Loucy (cell line): ENCODE data around the gene OTUD4.

Source experiments
- H2AFZ ChIP-seq: fragments of 200-600 bp; sonication (generic); 2 replicates; pipeline ENCODE4 v1.6.0; 2016; ENCODE audit warnings: antibody characterized with exemption, mild to moderate bottlenecking, low read length, moderate library complexity
- H3F3A ChIP-seq: fragments of 200-600 bp; 2 replicates; pipeline ENCODE4 v1.6.0; 2016; ENCODE audit warnings: antibody characterized with exemption, low read depth, mild to moderate bottlenecking
- H3K27me3 ChIP-seq: fragments of 200-600 bp; sonication (generic); 2 replicates; pipeline ENCODE4 v1.6.1; 2014; ENCODE audit warnings: low read length, mild to moderate bottlenecking; ENCODE audit not compliant: insufficient read depth, poor library complexity, severe bottlenecking
- H3K36me3 ChIP-seq: fragments of 200-600 bp; sonication (generic); 2 replicates; pipeline ENCODE4 v1.6.1; 2016; ENCODE audit warnings: low read length; ENCODE audit not compliant: insufficient read depth
- H3K4me1 ChIP-seq: fragments of 200-600 bp; sonication (generic); 2 replicates; pipeline ENCODE4 v1.5.1; 2014; ENCODE audit warnings: low read length, mild to moderate bottlenecking; ENCODE audit not compliant: insufficient read depth, poor library complexity, severe bottlenecking
- H3K4me2 ChIP-seq: fragments of 200-600 bp; sonication (generic); 2 replicates; pipeline ENCODE4 v1.6.0; 2014; ENCODE audit warnings: antibody characterized with exemption, low read length, low read depth, mild to moderate bottlenecking; ENCODE audit not compliant: poor library complexity, severe bottlenecking
- H3K4me3 ChIP-seq: fragments of 200-600 bp; sonication (generic); 2 replicates; pipeline ENCODE4 v1.5.1; 2014; ENCODE audit warnings: low read length, mild to moderate bottlenecking, mixed read lengths; ENCODE audit not compliant: poor library complexity, severe bottlenecking
- H3K79me2 ChIP-seq: fragments of 200-600 bp; sonication (generic); 2 replicates; pipeline ENCODE4 v1.6.1; 2014; ENCODE audit warnings: low read length; ENCODE audit not compliant: insufficient read depth
- H3K9ac ChIP-seq: fragments of 200-600 bp; sonication (generic); 2 replicates; pipeline ENCODE4 v1.6.0; 2014; ENCODE audit warnings: mild to moderate bottlenecking, low read depth, low read length, moderate library complexity; ENCODE audit not compliant: poor library complexity, severe bottlenecking
- H3K9me2 ChIP-seq: fragments of 200-600 bp; sonication (generic); replicated peaks from 2 replicates; pipeline ENCODE4 v1.6.1; 2016; ENCODE audit warnings: low read depth, low read length, mixed read lengths
- H3K9me3 ChIP-seq: fragments of 200-600 bp; sonication (generic); 2 replicates; pipeline ENCODE4 v1.6.1; 2014; ENCODE audit warnings: mild to moderate bottlenecking, antibody characterized with exemption, low read length, low read depth; ENCODE audit not compliant: insufficient read depth
- H4K20me1 ChIP-seq: fragments of 200-600 bp; sonication (generic); 2 replicates; pipeline ENCODE4 v1.6.0; 2014; ENCODE audit warnings: antibody characterized with exemption, low read length, mild to moderate bottlenecking; ENCODE audit not compliant: insufficient read depth, poor library complexity, severe bottlenecking
- CTCF ChIP-seq: fragments of 200-600 bp; sonication (generic); conservative IDR thresholded peaks from 2 replicates; pipeline ENCODE4 v1.5.1; 2014; ENCODE audit warnings: mild to moderate bottlenecking, antibody characterized with exemption, low read length
- EZH2phosphoT487 ChIP-seq: fragments of 200-600 bp; IDR thresholded peaks from 2 replicates; pipeline ENCODE4 v1.6.1; 2018; ENCODE audit warnings: antibody characterized with exemption, mild to moderate bottlenecking, moderate library complexity, borderline replicate concordance

Gene OTUD4

DNA sequence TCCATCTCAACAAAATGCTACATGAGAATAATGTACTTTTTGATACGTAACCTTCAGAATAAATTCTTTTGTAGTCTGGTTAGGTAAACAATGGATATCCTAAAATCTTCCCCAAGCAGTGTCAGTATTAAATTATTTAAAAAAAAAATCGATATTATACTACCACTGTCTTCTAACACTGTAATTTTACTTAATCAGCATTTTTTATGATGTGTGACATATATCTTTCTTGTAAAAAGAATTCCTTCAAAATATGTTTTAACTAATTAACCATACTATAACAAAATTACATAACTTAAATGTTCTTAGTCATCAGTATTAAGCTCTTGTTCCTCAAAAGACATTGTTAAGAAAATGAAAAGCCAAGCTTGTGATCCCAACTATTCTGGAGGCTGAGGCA, 12.5 kb downstream of the OTUD4 start:
- no peak overlapping the region for H3K9ac ChIP-seq
- H3K9me3 ChIP-seq: no peaks in the 10 kb centered on the region
- H3K27me3 ChIP-seq: no peaks in the 10 kb centered on the region
- no peaks in the 10 kb centered on the region for H3K9me2 ChIP-seq
- H3K36me3 ChIP-seq: peaks cover 67% of the 10 kb centered on the region
- no peak for TF ChIP-seq EZH2phosphoT487
- TF ChIP-seq CTCF: no peak
- peaks cover 23% of the 10 kb centered on the region for H4K20me1 ChIP-seq
- no peaks in the 10 kb centered on the region for H3F3A ChIP-seq
- no peak overlapping the region for H2AFZ ChIP-seq
- peaks cover 71% of the 10 kb centered on the region for H3K79me2 ChIP-seq
- no peak overlapping the region for H3K4me3 ChIP-seq
- H3K4me2 ChIP-seq: no peak overlapping the region
- H3K4me1 ChIP-seq: peaks cover 2% of the 10 kb centered on the region

DNA sequence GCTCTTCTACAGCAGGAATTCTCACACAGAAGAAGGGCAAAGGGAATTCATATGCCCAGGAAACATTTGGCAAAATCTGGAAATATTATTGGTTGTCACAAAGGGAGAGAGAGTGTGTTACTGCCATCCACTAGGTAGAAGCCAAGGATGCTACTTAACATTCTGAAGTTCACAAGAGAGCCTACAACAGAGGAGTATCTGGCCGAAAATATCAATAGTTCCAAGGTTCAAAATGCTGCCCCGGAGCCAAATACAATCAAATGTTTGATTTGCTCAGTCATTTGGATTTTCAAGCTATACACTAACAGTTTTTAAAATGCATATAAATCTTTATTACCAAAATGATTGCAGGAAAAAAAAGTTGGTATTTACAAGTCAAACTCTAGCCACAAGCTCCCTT, 18.8 kb downstream of the OTUD4 start:
- H3K79me2 ChIP-seq: peaks cover 37% of the 10 kb centered on the region
- no peak overlapping the region for H3K4me2 ChIP-seq
- H3K9ac ChIP-seq: no peak overlapping the region
- no peaks in the 10 kb centered on the region for H3K9me2 ChIP-seq
- H4K20me1 ChIP-seq: no peaks in the 10 kb centered on the region
- no peaks in the 10 kb centered on the region for H3K27me3 ChIP-seq
- no peak for TF ChIP-seq CTCF
- TF ChIP-seq EZH2phosphoT487: no peak
- no peaks in the 10 kb centered on the region for H3K9me3 ChIP-seq
- H3K36me3 ChIP-seq: peaks cover 81% of the 10 kb centered on the region
- H2AFZ ChIP-seq: no peak overlapping the region
- no peaks in the 10 kb centered on the region for H3F3A ChIP-seq
- H3K4me3 ChIP-seq: no peak overlapping the region
- H3K4me1 ChIP-seq: no peaks in the 10 kb centered on the region

GRCh38 chr4:145156986-145157385, 23.4 kb downstream of the OTUD4 start:
- Histone ChIP-seq H3F3A (no peaks in the 10 kb centered on the region), H3K27me3 (no peaks in the 10 kb centered on the region), H3K4me1 (no peaks in the 10 kb centered on the region), H3K9me2 (no peaks in the 10 kb centered on the region), H3K9me3 (no peaks in the 10 kb centered on the region), H3K9ac (no peak overlapping the region), H2AFZ (no peak overlapping the region), H3K4me2 (no peak overlapping the region), H3K79me2 (peaks cover 22% of the 10 kb centered on the region), H3K4me3 (no peak overlapping the region), H4K20me1 (no peaks in the 10 kb centered on the region), H3K36me3 (peaks cover 89% of the 10 kb centered on the region)
- TF ChIP-seq CTCF (no peak), EZH2phosphoT487 (no peak)
